ENCODE results near the gene IGF2. TPM values are rescaled to one million over a fixed set of nuclear protein-coding genes. Genes with fewer than 3 reads are reported as not detected.

IGF2 gene
- total RNA-seq, 1 donor from 2014 or later: 6.6 TPM

- no peaks in the 10 kb centered on the region for H3K36me3 ChIP-seq (ENCODE audit: control insufficient read depth, insufficient read depth, low read length)
- H3K4me3 ChIP-seq (ENCODE audit: low read depth, low read length): no peak overlapping the region
- TF ChIP-seq CTCF (IDR thresholded peaks at IDR 0.05; ENCODE audit: insufficient read depth, low read length, severe bottlenecking): no peak
- H3K27me3 ChIP-seq (ENCODE audit: control insufficient read depth, insufficient read depth, low read length): peaks cover 3% of the 10 kb centered on the region
- FAIRE-seq (peak; percentile 32), DNase-seq (ENCODE audit: low read depth) (no peak)
Measured at GRCh38 chr11:2091112-2091746, 48.0 kb downstream of the IGF2 start.

GRCh38 chr11:2090172-2091111 is 48.7 kb downstream of the IGF2 start:
- DNase-seq (ENCODE audit: low read depth) (no peak), FAIRE-seq (no peak)
- H3K27me3 ChIP-seq (ENCODE audit: control insufficient read depth, insufficient read depth, low read length): peaks cover 3% of the 10 kb centered on the region
- TF ChIP-seq CTCF (IDR thresholded peaks at IDR 0.05; ENCODE audit: insufficient read depth, low read length, severe bottlenecking): no peak
- H3K36me3 ChIP-seq (ENCODE audit: control insufficient read depth, insufficient read depth, low read length): no peaks in the 10 kb centered on the region
- H3K4me3 ChIP-seq (ENCODE audit: low read depth, low read length): no peak overlapping the region

- Histone ChIP-seq H3K27me3 (ENCODE audit: control insufficient read depth, insufficient read depth, low read length) (peaks cover 3% of the 10 kb centered on the region), H3K36me3 (ENCODE audit: control insufficient read depth, insufficient read depth, low read length) (no peaks in the 10 kb centered on the region), H3K4me3 (ENCODE audit: low read depth, low read length) (no peak overlapping the region)
- TF ChIP-seq CTCF (IDR thresholded peaks at IDR 0.05; ENCODE audit: insufficient read depth, low read length, severe bottlenecking): no peak
- DNase-seq (ENCODE audit: low read depth) (peak; percentile 40), FAIRE-seq (peak; percentile 32)
Measured at GRCh38 chr11:2089536-2090165, 49.5 kb downstream of the IGF2 start.

- peak; percentile 24 for TF ChIP-seq CTCF (IDR thresholded peaks at IDR 0.05; ENCODE audit: insufficient read depth, low read length, severe bottlenecking)
- peak; percentile 81 for FAIRE-seq
- no peak overlapping the region for H3K4me3 ChIP-seq (ENCODE audit: low read depth, low read length)
- no peak for DNase-seq (ENCODE audit: low read depth)
- peaks cover 3% of the 10 kb centered on the region for H3K27me3 ChIP-seq (ENCODE audit: control insufficient read depth, insufficient read depth, low read length)
- H3K36me3 ChIP-seq (ENCODE audit: control insufficient read depth, insufficient read depth, low read length): no peaks in the 10 kb centered on the region
Measured at GRCh38 chr11:2088746-2089535, 50.2 kb downstream of the IGF2 start.

- peaks cover 3% of the 10 kb centered on the region for H3K27me3 ChIP-seq (ENCODE audit: control insufficient read depth, insufficient read depth, low read length)
- TF ChIP-seq CTCF (IDR thresholded peaks at IDR 0.05; ENCODE audit: insufficient read depth, low read length, severe bottlenecking): no peak
- DNase-seq (ENCODE audit: low read depth) (no peak), FAIRE-seq (no peak)
- H3K4me3 ChIP-seq (ENCODE audit: low read depth, low read length): no peak overlapping the region
- H3K36me3 ChIP-seq (ENCODE audit: control insufficient read depth, insufficient read depth, low read length): no peaks in the 10 kb centered on the region
Measured at GRCh38 chr11:2088284-2088683, 50.9 kb downstream of the IGF2 start.
